ENCODE data around the gene ASB5. TPM values are rescaled to one million over a fixed set of nuclear protein-coding genes. Genes with fewer than 3 reads are reported as not detected.

The ASB5 gene
- total and polyA plus RNA-seq, 12 donors = 0.17 to 0.27 (median 0.20) TPM; not detected in 9

- no peak for TF ChIP-seq CTCF (IDR thresholded peaks at IDR 0.05)
- TF ChIP-seq POLR2A (IDR thresholded peaks at IDR 0.05) = no peak
- DNase-seq = no peak
- Histone ChIP-seq H3K4me3 (no peak overlapping the region), H3K9me3 (replicated peaks in 1 of 3) (no peaks in the 10 kb centered on the region), H3K27me3 (no peaks in the 10 kb centered on the region), H3K4me1 (replicated peaks in 1 of 2) (no peaks in the 10 kb centered on the region), H3K36me3 (replicated peaks in 1 of 2) (no peaks in the 10 kb centered on the region), H3K27ac (no peak overlapping the region)
- intact Hi-C loops (cut with DNase I) = no loop called here
- 76 to 85% (median 77%) methylated on average over 1 of the region's 1 CpG for WGBS, 4 donors
These were observed 24.6 kb upstream of the ASB5 start for GRCh38 chr4:176293660-176294059.

DNA sequence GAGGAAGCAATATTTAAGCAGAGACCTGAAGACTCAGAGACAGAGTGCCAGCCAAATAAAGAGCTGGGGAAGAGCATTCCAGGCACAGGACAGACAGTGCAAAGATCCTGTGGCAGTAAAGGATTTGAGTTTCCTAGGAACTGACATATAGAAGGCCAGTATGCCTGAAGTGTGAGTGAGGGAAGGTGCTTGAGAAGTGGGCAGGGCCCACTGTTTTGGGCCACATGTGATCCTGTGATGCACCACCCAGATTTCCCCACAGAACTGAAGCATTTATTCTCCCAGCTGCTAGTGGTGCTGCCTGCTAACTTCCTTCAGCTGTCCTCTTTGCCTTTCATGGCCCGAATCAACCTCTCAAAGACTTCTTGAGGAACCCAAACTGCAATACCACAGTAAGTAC, 23.9 kb upstream of the ASB5 start:
- TF ChIP-seq POLR2A (IDR thresholded peaks at IDR 0.05) (no peak), CTCF (IDR thresholded peaks at IDR 0.05) (no peak)
- no peak for DNase-seq
- no peak overlapping the region for H3K27ac ChIP-seq
- intact Hi-C loops (cut with DNase I) = no loop called here
- WGBS, 4 donors = 67 to 94% (median 89%) methylated on average over 1 of the region's 1 CpG
- no peaks in the 10 kb centered on the region for H3K4me1 ChIP-seq (replicated peaks in 1 of 2)
- no peaks in the 10 kb centered on the region for H3K36me3 ChIP-seq (replicated peaks in 1 of 2)
- H3K9me3 ChIP-seq (replicated peaks in 1 of 3) = no peaks in the 10 kb centered on the region
- H3K27me3 ChIP-seq = no peaks in the 10 kb centered on the region
- H3K4me3 ChIP-seq = no peak overlapping the region

DNA sequence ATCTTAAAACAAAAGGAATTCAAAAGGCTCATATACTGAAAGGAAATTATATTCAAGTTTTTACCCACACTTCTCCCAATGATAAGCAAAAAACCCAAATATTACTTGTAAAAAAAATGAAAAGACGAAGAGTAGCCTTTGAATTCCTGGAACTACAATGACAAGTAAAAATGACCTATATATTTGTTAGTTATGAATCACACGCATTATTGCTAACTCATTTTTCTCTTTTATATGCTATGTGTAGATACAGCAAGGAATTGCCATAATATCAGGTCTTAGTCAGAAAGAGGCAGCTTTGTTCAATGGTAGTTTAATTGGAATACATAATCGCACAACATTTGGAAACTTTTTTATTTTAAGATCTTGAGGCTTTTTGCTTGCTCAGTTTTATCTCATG, 22.7 kb upstream of the ASB5 start:
- Histone ChIP-seq H3K9me3 (replicated peaks in 1 of 3) (no peaks in the 10 kb centered on the region), H3K4me3 (no peak overlapping the region), H3K4me1 (replicated peaks in 1 of 2) (no peaks in the 10 kb centered on the region), H3K36me3 (replicated peaks in 1 of 2) (no peaks in the 10 kb centered on the region), H3K27me3 (no peaks in the 10 kb centered on the region), H3K27ac (no peak overlapping the region)
- TF ChIP-seq CTCF (IDR thresholded peaks at IDR 0.05) = no peak
- no peak for TF ChIP-seq POLR2A (IDR thresholded peaks at IDR 0.05)
- no peak for DNase-seq
- whole genome bisulfite sequencing, 4 donors = 69 to 80% (median 77%) methylated on average over 3 of the region's 3 CpGs
- intact Hi-C loops (cut with DNase I) = no loop called here

DNA sequence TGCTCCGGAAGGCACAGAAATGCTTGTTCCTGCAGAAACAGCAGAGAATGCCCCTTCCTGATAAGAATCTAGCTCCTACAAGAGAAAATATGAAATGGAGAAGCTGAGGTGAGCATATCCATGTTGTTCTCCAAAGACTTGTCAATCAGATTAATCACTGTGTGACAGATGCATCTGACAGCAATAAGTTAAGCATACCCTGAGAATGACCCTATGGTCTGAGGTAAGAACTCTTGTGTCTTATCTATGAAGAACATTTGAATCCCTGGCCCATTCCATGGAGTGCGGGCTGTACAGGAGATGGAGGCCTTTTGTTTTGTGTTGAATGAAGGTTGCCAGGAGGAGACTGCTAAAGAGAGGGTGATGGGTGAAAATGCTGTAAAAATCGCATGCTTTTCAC, 21.5 kb upstream of the ASB5 start:
- Histone ChIP-seq H3K27ac (no peak overlapping the region), H3K9me3 (replicated peaks in 1 of 3) (no peaks in the 10 kb centered on the region), H3K36me3 (replicated peaks in 1 of 2) (no peaks in the 10 kb centered on the region), H3K27me3 (no peaks in the 10 kb centered on the region), H3K4me1 (replicated peaks in 1 of 2) (no peaks in the 10 kb centered on the region), H3K4me3 (no peak overlapping the region)
- no peak for TF ChIP-seq CTCF (IDR thresholded peaks at IDR 0.05)
- no peak for TF ChIP-seq POLR2A (IDR thresholded peaks at IDR 0.05)
- DNase-seq = no peak
- intact Hi-C loops (cut with DNase I) = no loop called here
- 84 to 90% (median 88%) methylated on average over 3 of the region's 3 CpGs for WGBS, 4 donors

All from adrenal gland (tissue), 12 donors.